LoVo (cell line): ENCODE data around the gene METTL27.
"Not testable (repeated sequence)": the region's sequence is repeated elsewhere in the genome, so short reads cannot be mapped to it uniquely, and the experiment has no call there.

Experiments used
- DNase-seq: peaks from one replicate; pipeline ENCODE4 v3.0.0-alpha.2; 2016; ENCODE audit warnings: low spot score

METTL27 gene, protein sequence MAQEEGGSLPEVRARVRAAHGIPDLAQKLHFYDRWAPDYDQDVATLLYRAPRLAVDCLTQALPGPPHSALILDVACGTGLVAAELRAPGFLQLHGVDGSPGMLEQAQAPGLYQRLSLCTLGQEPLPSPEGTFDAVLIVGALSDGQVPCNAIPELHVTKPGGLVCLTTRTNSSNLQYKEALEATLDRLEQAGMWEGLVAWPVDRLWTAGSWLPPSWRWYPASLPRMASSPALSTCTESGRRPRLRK

DNA sequence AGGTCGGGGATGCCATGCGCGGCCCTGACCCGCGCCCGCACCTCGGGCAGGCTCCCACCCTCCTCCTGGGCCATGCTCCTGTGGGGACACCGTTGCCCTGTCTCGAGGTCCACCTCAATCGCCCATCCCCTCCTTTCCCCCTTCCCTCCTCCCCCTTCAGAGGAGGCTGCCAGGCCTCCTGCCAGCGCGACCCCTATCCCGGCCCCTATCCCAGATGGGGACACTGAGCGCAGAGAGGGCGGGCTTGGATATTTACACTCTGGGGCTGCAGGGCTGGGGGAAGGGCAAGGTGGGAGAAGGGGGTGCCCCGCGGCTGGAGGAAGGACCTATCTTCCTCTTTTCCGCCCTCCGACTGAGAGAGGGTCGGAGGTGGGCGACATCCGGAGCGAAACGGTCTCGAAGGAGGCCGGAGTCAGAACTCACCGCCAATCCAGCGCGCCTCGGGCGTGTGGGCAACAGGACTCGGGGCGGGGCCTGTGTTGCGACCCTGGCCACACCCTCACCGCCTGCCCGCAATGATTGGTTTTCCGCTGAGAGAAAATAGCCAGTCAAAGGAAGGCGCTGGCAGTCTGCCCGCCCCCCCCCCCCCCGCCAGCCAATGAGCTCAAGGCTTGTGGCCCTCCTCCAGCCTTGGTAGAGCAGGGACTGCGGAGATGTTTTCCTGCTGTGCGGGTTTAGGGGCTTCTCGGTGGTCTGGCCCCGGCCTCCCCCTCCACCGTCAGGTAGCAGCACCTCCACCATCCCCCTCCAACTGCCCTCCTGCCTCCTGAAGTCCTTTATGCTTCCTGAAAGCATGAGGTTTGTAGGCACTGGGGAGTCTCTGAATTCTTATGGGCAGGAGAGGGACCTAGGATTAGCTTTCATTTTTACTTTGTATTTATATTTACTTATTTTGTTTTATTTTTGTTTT is at the start of gene METTL27:
Gene METTL27 (minus strand): TSS at position 450 of the 910 bp plus-strand sequence. CDS start 376 bp downstream, at position 74.
- DNase-seq, result peak; percentile 99

- DNase-seq, result no peak
Measured at GRCh38 chr7:73891178-73891885, 49.0 kb upstream of the METTL27 start.

DNA sequence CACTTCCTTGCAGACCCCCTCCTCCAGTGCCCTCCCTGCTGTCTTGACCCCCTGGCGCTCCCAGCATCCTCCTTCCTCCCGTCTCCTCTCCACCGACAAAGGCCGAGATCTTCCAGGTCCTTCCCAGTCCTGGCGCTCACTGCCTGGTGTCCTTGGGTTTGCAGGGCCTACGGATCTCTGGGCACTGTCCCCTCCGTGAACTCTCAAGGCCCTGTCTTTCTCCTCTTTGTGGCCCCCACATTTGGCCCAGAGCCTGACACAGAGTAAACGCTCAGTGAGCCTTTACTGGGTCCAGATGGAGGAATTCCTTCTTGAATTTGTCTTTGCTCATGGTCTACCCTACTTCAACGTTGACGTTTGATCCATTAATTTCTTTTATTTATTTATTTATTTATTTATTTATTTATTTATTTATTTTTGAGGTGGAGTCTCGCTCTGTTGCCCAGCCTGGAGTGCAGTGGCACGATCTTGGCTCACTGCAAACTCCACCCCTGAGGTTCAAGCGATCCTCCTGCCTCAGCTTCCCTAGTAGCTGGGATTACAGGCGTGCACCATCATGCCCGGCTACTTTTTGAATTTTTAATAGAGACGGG is 48.3 kb upstream of the METTL27 start:
- no peak for DNase-seq

GRCh38 chr7:73888959-73889358 is 46.6 kb upstream of the METTL27 start:
- DNase-seq, result no peak

- no peak for DNase-seq
Measured at GRCh38 chr7:73887762-73888161, 45.4 kb upstream of the METTL27 start.

DNA sequence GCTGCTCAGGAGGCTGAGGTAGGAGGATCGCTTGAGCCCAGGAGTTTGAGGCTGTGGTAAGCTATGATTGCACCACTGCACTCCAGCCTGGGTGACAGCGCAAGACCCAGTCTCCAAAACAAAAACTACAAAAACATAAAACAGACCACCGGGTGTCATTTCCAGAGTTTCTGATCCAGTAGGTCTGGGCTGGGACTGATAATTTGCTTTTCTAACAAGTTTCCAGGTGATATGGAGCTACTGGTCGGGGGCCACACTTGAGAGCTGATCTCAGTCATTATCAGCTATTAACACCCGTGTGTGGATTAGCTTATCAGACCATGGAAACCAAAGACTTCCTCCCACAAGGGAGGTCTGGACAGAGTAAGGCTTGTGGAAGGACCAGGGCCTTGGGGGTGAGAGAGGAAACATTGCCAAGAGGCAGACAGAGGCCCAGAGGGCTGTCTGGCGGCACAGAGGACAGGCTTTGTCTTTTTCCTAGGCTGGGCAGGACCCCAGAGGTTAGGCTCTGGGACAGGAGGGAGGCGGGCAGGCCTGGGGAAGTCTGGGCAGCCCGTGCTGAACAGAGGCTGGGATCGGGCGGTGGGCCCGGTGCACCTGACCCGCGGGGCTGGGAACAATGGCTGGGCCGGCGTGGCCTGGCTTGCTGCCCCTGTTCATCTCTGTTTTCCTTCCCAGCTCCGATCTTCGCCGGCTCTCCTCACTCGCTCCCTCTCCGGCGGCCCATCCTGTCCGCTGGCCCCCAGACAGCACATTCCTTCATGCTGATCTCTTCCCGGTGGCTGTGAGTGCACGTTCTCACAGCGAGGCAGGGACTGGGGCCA is 43.9 kb upstream of the METTL27 start:
- no peak for DNase-seq

GRCh38 chr7:73885433-73885974 is 43.2 kb upstream of the METTL27 start:
- no peak for DNase-seq

- DNase-seq, result not testable (repeated sequence)
Measured at GRCh38 chr7:73884867-73885422, 42.6 kb upstream of the METTL27 start.

DNA sequence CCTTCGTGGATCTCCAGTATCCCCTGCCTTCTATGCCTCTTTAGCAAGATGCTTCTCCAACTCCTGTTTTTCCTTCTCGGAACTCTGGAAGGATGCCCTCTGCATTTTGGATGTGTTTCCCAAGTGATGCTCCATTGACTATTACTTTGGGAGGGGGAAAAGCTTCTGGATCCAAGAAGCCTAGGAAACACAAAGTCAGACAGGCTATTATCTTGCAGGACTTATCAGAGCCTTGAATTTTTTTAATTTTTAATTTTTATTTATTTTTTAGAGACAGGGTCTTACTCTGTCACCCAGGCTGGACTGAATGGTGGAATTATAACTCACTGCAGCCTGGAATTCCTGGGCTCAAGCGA is 39.7 kb upstream of the METTL27 start:
- DNase-seq, result no peak

DNA sequence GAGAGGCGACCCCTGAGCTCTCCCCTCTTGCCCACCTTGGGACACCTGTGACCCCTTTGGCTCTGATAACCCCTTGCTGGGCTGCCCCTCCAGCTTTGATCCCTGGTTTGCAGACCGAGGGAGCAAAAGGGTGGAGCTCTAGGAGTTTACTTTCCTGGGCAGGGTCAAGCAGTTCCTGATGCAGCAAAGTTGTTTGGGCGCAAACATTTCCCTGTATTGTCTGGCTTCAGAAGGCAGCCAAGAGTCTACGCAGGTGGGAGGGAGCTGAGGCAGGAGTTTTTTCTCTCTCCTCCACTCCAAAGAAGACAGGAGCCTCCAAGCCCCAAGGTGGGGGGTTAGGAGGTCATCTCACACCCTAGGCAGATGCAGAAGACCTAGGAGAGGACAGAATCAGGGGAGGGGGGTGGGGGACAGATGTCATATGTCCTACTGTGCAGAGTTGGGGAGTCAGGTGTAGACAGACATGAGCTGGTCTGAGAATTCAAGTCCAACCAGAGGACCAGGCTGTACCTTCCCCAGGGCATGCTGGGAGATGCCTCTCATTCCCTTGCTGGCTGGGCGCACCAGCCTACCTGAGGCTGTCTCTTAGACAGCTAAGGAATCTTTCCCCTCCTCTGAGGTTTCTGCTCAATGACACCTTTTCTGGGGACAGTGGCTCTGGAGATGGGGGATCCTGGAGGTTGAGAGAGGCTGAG is 39.2 kb upstream of the METTL27 start:
- no peak for DNase-seq

GRCh38 chr7:73880755-73881328 is 38.5 kb upstream of the METTL27 start:
- no peak for DNase-seq

GRCh38 chr7:73879977-73880681 is 37.8 kb upstream of the METTL27 start:
- DNase-seq, result no peak

- no peak for DNase-seq
Measured at GRCh38 chr7:73876973-73877372, 34.7 kb upstream of the METTL27 start.

DNA sequence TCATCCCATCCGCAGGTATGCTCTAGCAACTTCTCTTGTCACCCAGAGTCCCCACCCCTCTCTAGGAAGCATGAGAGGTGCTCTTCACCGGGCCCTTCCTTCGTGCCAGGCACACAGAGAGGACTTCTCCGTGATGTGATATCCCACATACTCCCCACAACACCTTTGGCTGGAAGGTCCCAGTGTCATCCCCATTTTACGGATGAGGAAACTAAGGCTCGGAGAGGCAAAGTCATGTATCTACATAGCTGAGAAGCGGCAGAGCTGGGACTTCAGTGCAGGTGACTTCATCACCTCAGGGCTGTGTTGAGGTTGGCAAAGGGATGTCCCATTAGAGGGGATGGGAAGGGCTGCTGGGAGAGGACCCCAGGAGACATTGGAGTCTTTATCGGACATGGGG is 34.0 kb upstream of the METTL27 start:
- DNase-seq, result no peak

GRCh38 chr7:73872056-73872908 is 30.0 kb upstream of the METTL27 start:
- DNase-seq, result no peak

GRCh38 chr7:73871163-73872011 is 29.1 kb upstream of the METTL27 start:
- DNase-seq, result no peak

DNA sequence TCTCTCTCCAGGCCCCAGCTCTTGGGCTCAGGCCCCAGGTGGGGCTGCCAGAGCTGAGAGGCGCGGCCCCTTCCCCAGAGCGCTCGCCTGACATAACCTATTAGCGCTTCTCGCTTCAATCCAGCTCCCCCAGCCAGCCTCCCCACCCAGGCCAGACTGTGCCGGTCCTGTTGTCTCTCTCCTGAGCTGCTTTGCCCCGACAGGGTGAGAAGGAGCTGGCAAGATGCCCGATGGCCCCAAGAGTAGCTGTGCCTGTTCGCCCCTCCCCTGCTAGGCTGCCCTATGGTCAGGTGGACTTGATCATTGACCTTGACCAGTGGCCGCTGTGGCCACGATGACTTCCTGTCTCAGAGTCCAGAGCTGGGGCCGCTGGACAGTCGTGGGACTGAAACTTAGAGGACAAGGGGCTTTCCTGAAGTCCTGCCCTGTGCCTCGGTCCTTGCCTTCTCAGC is 27.8 kb upstream of the METTL27 start:
- DNase-seq, result no peak
